Pons (tissue), 1 donor: ENCODE measurements around the gene VPS13A.

ENCODE experiments used
- DNase-seq: peaks from one replicate; pipeline ENCODE4 v3.0.0-alpha.2; 2016; ENCODE audit warnings: low spot score

The VPS13A gene

DNA sequence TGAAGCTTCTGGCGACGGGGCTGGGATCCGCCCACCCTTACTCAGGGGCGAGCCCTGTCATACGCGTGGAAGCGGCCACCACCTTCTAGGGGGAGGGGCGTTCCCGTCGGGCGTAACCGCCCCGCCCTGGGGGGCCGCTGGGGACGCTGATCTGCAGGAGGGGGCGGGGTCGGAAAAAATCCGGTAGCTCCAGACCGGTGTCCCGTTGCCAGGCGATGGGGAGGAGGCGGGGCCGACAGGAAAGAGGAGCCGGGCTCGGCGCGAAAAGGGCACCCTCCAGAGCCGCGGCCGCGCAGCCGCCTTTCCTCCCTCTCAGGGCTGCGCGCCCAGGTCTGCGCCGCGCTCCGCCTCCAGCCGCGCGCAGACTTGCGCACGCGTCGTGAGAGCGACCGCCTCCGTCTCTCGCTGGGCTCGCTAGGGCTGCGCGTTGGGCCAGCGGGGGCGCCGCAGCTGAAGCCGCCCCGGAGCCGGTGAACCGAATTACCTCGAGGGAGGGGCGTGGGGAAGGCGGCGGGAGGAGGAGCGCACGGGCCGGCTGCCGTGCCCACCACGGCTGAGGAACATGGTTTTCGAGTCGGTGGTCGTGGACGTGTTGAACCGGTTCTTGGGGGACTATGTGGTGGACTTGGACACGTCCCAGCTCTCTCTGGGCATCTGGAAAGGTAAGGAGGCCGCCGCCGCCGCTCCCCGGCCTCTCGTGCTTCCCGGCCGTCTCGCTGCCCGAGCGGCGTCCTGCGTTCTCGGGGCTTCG lies at the start of gene VPS13A:
TSS of gene VPS13A (plus strand) at position 392 of the 751 bp plus-strand sequence. CDS start at position 563, 171 bp downstream.
- peak; percentile 78 for DNase-seq

GRCh38 chr9:77128125-77128789 lies 49.1 kb upstream of the VPS13A start:
- no peak for DNase-seq

DNA sequence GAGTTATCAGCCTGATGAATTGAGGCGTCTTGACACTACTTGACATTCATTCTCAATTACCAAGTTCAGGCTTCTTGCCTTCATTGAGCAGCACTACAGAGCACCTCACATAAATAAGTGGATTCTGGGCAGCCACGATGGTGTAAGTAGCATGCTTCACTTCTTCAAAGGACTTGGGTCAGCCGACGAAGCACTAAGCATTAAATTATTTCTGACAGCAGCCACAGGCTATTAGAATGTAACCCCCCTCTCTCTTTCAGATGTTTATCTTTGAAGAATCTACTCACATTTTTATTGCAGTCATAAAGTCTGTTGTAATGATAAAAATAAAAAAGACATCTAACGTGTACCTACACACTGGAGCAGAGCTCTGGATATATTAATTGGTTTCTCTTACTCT lies 45.9 kb upstream of the VPS13A start:
- DNase-seq: no peak

- DNase-seq: no peak
These were observed 44.3 kb upstream of the VPS13A start for GRCh38 chr9:77133011-77133410.

DNA sequence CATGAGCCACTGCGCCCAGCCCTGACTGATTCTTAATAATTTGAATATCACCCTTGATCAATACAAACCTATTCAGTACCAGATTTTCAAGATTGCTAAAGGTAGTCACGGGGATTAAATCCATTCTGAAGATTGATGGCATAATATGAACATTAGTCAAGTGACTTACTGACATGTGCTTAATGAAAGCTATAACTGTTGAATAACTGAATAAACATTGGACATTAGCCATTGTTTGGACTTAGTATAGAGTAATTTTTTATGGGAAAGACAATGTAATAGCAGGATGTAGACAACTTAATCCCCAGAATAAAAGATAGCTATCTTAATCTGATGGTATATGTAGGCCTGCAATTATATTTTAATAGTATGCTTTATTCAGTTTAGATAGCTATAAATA lies 35.0 kb upstream of the VPS13A start:
- DNase-seq: no peak

DNA sequence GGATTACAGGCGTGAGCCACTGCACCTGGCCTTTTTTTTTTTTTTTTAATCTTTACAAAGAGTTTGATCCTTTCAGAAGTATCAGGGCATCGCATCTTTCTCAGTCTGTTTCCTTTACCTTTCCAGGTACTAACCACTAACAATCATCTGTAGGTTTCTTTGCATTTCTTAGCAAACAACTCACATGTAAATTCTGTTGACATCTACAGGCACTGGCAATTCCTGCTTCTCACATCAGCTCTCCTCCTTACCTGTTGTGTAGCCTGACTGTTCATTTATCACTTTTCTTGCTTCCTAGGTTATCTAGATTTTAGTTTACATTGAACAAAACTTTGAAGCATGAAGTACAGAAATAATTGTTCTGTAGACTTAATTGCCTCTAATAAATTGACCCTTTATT lies 27.5 kb upstream of the VPS13A start:
- DNase-seq: no peak

DNA sequence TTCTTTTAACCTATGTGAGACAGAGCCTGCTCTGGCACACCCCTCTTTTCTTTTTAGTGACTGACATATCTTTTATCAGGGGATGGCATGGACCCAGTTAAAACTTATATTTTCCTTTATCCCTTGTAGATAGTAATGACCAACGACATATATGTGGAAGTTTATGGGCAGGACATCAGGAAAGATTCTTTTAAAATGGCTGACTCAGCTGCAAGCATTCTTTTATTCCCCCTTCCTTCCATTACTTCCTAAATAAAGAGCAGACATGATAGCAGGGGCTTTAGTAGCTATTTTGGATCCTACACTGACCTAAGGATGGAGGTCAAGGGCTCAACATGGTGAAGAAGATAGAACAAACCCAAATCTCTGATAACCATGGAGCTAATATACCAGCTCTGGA lies 25.0 kb upstream of the VPS13A start:
- no peak for DNase-seq

DNA sequence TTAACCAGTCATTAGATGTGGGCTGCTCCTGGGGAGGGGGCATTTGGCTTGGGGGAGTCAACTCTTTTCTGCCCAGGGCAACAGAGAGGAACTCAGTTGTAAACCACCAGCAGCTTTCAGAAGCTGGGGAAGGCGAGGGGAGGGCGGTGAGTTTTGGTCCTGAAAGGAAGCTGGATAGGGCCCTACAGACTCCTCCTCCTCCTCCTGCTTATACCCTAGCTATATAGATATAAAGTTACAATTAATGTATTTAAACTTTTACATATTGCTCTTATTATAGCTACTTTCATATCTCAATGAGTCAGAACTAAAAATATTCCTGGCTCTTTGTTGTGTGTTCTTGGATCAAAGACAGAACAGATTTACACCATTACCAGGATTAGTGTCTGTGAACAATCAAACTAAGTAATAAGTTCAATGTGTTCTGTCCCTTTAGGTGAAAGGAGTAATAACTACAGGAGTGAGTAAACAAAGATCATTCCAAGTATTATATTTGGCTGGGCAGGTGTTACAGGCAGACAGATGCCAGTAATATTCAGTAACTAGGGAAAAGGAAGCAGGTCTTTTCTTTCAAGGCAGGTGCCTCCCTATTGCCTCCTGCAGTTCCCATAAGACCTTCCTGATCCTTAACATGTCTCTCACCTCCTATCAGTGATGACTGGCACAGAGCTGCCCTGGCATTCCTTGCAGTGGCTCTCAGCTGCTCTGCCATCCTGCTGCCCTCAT lies 20.5 kb upstream of the VPS13A start:
- no peak for DNase-seq

DNA sequence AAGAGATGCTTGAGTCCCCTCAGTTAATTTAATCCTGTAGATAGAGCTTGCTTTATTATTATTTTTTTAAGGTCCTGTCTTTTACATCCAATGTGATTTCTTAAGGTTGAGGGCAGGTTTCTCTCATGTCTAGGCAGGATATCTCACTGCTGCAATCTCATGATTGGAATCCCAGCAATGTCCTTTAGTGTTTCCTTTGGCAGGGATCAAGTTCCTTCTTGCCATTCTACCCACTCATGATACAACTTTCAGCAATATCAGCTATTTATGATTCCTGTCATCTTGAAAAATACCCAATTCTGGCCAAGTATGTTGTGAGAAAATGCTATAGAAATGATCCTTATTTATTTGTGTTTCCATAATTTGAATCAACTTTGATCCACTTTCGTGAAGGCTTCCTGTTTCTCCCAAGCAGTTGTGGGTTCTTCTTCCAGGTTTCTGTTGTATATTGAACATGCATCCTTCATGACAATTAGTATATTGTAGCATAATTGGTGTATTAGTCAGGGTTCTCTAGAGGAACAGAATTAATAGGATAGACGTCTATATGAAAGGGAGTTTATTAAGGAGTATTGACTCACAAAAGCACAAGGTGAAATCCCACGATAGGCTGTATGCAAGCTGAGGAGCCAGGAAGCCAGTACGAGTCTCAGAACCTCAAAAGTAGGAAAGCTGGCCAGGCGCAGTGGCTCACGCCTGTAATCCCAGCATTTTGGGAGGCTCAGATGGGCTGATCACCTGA lies 18.4 kb upstream of the VPS13A start:
- no peak for DNase-seq

GRCh38 chr9:77161191-77161590 lies 16.1 kb upstream of the VPS13A start:
- no peak for DNase-seq

- DNase-seq: no peak
These were observed 15.4 kb upstream of the VPS13A start for GRCh38 chr9:77161966-77162365.

DNA sequence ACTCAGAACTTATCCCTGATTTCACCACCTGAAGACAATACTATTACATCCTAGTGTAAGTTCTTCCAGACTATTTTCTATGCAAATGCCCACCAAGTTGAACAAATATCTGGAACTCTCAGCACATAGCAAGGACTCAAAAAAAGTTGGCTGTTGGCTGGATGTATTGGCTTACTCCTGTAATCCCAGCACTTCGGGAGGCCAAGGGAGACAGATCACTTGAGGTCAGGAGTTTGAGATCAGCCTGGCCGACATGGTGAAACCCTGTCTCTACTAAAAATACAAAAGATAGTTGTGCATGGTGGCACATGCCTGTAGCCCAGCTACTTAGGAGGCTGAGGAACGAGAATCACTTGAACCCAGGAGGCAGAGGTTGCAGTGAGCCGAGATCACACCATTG lies 15.0 kb upstream of the VPS13A start:
- no peak for DNase-seq

- DNase-seq: no peak
These were observed 13.4 kb upstream of the VPS13A start for GRCh38 chr9:77163884-77164283.

- no peak for DNase-seq
These were observed 11.1 kb upstream of the VPS13A start for GRCh38 chr9:77166193-77166592.

GRCh38 chr9:77170991-77171699 lies 6.2 kb upstream of the VPS13A start:
- no peak for DNase-seq

- DNase-seq: no peak
These were observed 2.2 kb upstream of the VPS13A start for GRCh38 chr9:77175151-77175550.

GRCh38 chr9:77176106-77176505 lies 1.2 kb upstream of the VPS13A start:
- DNase-seq: no peak

- DNase-seq: no peak
These were observed 620 bp upstream of the VPS13A start for GRCh38 chr9:77176686-77177142.

DNA sequence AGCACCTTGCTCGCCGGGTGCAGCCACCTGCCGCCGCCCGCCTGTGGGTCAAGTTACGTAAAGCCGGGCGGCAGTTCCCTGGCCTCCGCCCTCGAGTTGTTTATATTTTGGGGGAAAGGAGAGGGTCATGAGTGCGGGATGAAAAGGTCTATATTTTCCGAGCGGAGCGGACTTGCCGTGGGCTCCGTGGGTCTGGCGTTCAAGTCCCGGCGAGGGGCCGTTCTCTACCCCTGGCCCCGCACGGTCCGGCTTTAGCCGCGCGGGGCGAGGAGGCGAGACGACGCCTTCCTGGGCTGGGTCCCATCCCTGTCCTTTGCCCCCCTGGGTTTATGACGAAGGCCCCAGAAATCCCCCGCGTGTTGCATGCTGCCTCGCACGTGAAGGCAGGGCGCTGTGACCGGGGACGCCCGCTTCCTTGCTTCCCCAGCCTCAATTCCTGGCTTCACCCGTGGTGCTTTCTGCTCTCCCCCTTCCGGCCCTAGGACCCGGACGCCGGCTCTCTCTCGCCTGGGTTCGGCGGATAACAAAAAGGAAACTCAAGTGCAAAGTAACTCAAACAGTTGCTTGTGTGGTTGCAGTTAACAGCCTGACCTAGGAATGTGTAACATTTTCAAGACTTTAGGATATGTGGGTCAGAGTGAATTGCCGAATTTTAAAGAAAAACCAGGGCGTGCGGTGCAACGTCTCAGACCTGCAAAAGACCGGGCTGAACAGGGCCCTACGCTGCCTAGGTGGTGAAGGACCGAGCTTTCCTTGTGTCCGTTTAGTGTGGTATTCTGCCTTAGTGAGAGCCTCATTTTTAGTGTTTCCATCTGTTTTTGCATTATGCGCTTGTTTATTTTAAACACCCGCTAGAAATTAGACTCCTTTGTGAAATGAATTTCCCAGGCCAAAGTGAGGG lies 810 bp downstream of the VPS13A start:
- DNase-seq: peak; percentile 14

GRCh38 chr9:77180056-77180455 lies 2.7 kb downstream of the VPS13A start:
- DNase-seq: no peak

DNA sequence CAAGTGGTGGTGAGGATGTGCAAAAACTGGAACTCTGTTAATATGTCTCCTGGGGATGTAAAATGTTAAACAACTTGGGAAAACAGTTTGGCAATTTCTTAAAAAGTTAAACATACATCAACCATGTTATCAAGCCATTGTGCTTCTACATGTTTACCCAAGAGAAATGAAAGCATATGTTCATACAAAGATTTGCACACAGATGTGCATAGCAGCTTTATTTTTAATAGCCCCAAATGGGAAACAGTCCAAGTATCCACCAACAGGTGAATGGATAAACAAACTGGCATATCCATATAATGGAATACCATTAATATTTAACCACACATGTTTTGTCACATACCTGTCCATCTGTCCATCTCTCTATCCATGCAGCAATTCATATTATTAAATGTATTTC lies 6.2 kb downstream of the VPS13A start:
- DNase-seq: no peak
